Measurements from ENCODE around the gene HBEGF. TPM values are rescaled to one million over a fixed set of nuclear protein-coding genes. Genes with fewer than 3 reads are reported as not detected.
A peak's percentile ranks its signal among the peaks of the same experiment; 100 is the strongest.
"Not testable (repeated sequence)": the region's sequence is repeated elsewhere in the genome, so short reads cannot be mapped to it uniquely, and the experiment has no call there.

The HBEGF gene
- total RNA-seq, 1 experiment from 2014 or later = 40.1 TPM

DNA sequence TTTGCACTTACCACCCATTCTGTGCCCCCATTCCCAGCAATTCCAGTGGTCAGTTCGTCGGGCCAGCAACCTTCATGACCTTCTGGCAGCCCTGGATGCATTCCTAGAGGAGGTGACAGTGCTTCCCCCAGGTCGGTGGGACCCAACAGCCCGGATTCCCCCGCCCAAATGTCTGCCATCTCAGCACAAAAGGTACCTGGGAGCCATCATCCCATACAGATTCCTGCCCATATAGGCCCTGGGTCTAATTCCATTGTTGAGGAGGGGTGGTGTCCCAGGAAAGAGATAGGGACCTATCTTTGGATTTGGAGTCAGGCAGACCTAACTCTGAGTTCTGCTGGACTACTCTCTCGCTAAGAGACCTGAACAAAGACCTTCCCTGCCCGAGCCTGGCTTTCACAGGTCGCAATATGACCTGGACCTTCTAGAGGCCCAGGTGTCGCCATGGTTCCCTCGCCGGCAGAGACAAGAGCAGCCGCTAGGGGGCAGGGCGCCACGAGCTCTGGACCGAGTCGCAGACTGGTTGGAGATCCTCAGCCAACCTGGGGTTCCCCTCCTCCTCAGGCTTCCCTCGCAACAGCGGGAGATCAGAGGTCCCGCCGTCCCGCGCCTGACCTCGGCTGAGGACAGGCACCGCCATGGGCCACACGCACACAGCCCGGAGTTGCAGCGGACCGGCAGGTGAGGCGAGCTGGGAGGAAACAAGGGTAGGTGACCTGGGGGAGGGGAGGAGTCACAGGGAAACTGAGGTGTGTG lies 16.6 kb upstream of the HBEGF start:
- in situ Hi-C loops (cut with HindIII; ENCODE audit: low sequenced_read_pairs) = no loop called here
- DNase-seq (ENCODE audit: low spot score) = peak; percentile 77

DNA sequence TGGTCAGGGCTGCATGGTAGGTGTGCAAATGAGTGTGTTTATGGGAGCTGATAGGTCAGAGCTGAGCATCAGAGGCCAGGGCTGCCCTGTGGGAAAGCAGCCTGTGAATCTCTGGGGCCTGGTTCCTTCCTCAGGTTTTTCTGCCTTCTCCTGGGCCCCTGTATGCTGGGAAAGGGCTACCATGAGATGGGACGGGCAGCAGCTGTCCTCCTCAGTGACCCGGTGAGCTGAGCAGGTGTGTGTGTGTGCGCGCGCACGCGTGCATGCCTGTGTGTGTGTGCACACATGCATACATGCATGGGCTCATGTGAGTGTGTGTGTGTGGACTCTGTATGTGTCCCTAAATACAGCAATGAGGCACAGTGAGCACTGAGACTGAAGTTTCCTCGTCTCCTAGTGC lies 15.9 kb upstream of the HBEGF start:
- DNase-seq (ENCODE audit: low spot score) = no peak
- in situ Hi-C loops (cut with HindIII; ENCODE audit: low sequenced_read_pairs) = no loop called here

DNA sequence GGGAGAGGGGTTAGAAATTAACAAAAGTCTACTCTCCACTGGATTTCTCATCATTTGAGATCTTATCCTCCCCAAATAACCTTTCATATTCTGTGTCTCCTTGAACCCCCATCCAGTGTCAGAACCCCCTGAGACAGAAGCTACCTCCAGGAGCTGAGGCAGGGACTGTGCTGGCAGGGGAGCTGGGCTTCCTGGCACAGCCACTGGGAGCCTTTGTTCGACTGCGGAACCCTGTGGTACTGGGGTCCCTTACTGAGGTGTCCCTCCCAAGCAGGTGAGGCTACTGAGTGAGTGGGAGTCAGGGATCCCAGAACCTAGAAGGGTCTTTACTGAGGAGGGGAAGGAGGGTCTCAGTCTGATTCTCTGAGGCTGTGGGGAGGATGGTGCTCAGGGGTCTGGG lies 15.5 kb upstream of the HBEGF start:
- DNase-seq (ENCODE audit: low spot score) = no peak
- in situ Hi-C loops (cut with HindIII; ENCODE audit: low sequenced_read_pairs) = no loop called here

DNA sequence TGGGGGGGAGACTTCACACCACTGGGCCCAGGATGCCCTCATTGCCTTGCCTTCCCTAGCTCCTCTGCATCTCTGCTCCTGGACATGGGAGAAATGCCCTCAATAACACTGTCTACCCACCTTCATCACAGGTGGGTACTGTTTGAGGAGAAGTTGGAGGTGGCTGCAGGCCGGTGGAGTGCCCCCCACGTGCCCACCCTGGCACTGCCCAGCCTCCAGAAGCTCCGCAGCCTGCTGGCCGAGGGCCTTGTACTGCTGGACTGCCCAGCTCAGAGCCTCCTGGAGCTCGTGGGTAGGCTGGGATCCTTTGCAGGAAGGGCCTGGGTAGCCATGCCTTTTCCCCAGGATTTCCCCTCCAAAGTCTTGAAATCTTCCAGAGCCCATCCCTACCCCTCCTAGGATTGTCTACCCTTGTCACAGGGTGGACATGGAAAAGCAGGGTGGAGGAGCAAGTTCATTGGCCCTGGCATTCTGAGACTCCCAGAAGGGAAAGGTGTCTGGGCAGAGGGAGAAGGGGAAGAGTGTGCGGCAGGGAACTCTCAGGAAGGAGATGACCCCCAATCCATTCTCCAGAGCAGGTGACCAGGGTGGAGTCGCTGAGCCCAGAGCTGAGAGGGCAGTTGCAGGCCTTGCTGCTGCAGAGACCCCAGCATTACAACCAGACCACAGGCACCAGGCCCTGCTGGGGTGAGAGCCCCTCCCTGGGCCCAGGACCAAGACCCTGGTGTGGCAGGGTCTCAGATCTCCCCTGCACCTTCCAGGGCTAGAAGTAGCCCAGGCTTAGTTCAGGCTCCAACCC lies 14.5 kb upstream of the HBEGF start:
- no peak for DNase-seq (ENCODE audit: low spot score)
- in situ Hi-C loops (cut with HindIII; ENCODE audit: low sequenced_read_pairs) = no loop called here

DNA sequence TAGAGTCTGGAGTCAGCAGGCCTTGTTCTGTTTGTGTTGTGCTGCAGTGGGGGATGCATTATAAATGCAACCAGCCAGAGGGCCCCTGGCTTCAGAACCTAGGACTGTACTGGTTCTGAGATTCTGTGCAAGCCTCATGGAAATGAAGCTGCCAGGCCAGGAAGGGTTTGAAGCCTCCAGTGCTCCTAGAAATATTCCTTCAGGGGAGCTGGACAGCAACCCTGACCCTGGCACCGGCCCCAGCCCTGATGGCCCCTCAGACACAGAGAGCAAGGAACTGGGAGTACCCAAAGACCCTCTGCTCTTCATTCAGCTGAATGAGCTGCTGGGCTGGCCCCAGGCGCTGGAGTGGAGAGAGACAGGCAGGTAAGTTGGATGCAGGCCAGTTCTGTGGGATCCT lies 13.7 kb upstream of the HBEGF start, which contains the start of gene SLC4A9:
TSS of gene SLC4A9 (plus strand) at position 94 of the 400 bp plus-strand sequence. CDS start at position 137, 43 bp downstream.
- DNase-seq (ENCODE audit: low spot score) = no peak
- in situ Hi-C loops (cut with HindIII; ENCODE audit: low sequenced_read_pairs) = no loop called here

DNA sequence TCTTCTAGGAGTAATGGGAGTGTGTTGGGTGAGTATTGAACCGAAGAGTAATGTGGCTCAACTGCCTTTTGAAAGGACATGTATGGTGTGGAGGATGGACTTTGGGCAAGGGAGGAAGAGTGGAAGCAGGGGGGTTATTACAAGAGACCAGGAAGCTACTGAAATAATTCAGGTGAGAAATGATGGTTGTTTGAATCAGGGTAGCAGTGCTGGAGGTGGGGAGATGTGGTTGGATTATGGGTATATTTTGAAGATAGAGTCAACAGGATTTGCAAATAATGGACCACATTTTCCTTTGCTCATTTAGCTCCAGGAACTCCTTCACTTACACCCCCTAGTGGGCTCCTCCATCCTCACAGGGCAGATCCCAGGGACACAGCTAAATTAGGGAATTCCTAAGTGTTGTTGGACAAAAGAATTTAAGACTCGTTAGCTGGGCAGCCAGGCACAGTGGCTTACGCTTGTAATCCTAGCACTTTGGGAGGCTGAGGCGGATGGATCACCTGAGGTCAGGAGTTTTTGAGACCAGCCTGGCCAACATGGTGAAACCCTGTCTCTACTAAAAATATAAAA lies 12.4 kb upstream of the HBEGF start:
- in situ Hi-C loops (cut with HindIII; ENCODE audit: low sequenced_read_pairs) = no loop called here
- DNase-seq (ENCODE audit: low spot score) = peak; percentile 34

DNA sequence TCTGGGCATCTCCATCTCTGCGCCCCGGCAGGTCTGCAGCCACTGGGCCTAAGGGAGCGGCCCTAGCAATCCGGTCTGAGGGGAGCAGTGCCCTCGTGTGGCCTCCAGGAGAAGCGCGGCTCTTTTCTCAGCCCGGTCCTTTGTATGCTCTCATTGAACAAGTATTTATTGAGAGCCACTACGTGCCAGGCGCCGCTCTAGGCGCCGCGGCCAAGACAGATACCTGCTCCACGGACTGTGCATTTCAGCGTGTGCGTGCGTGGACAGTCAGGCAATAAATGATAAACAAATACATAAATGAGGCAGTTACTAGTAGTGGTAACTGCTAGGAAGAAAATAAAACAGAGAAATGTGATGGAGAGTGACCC lies 11.3 kb upstream of the HBEGF start:
- peak; percentile 94 for DNase-seq (ENCODE audit: low spot score)
- in situ Hi-C loops (cut with HindIII; ENCODE audit: low sequenced_read_pairs) = no loop called here

DNA sequence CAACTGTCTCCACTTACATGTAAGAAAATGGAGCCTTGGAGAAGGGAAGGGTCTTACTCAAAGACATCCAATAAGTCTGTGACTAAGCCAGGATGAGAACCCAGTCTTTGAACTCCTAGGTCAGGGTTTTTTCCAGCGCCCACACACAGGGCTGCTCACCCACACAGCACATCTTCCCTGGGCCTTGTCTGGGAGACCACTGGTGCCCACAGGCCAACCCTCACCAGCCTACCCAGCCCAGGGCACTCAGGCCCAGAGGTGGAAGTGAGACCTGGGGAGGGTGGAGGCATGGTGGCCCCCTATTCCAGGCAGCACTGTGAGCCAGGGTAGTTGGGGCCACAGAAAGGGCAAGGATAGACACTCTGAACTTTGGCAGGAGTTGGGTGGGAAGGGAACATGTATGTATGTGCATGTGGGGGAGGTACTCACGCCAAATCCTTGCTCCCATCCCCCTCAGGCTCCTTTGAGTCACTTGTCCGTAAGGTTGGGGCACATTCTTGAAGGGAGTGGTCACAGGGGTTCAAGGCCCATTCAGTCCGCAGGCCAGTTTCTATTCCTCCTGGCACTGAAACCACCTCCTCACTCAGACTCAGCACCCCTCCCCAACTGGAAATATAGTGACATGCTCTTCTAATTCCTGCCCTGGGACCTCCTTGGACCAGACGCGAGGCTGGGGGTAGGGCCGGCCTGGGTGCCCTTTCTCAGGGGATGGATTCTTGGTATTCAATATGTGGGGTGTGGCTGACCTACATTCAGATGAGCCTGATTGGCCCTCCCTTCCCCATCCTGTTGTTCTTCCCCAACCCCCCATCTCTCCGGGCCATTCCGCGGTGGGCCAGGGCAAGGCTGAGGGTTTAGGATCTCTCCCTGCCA lies 10.7 kb upstream of the HBEGF start:
- in situ Hi-C loops (cut with HindIII; ENCODE audit: low sequenced_read_pairs) = no loop called here
- no peak for DNase-seq (ENCODE audit: low spot score)

DNA sequence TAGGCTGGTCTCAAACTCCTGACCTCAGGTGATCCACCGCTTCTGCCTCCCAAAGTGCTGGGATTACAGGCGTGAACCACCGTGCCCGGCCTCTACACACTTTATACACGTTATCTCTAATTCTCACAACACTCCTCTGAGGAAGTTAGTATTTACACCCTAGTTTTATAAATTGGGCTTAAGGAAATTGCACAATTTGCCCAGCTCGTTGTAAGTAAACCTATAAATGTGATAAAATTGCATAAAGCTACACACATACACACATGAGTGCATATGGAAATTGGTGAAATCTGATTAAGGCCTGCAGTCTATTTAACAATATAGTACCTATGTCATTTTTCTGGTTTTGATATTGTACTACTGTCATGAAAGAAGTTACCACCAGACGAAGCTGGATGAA lies 9.1 kb upstream of the HBEGF start:
- in situ Hi-C loops (cut with HindIII; ENCODE audit: low sequenced_read_pairs) = no loop called here
- DNase-seq (ENCODE audit: low spot score) = no peak

DNA sequence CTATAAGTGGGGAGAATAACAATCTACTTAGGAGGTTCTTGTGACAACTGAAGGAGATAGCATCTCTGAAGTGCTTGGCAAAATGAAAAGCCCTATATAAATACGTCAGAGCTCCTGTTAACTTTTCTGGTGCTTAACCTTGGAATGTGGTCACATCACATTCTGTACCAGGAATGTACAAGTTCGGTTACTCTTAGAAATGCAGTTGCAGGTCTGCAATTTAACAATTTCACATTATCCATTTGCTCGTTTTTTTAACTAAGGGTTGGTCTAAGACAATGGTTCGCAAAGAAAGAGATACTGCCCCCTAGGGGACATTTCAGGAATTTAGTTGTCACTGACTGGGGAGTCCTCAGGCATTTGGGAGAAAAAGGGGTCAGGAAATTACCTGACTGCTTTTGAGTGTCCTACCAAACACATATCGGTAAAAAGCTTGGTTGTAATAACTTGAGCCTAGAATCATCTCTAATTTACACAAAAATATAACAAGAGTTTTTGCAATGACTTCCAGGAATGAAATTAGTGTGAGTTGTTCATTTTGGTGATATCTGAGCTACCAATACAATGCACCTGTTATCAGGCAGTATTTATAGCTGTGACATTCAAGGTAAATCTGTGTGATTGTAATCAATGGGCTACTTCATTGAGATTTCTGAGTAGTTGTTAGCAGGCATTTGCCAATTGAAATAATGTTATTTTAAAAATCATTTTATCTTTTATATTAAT lies 5.4 kb upstream of the HBEGF start:
- peak; percentile 86 for DNase-seq (ENCODE audit: low spot score)
- in situ Hi-C loops (cut with HindIII; ENCODE audit: low sequenced_read_pairs) = no loop called here

DNA sequence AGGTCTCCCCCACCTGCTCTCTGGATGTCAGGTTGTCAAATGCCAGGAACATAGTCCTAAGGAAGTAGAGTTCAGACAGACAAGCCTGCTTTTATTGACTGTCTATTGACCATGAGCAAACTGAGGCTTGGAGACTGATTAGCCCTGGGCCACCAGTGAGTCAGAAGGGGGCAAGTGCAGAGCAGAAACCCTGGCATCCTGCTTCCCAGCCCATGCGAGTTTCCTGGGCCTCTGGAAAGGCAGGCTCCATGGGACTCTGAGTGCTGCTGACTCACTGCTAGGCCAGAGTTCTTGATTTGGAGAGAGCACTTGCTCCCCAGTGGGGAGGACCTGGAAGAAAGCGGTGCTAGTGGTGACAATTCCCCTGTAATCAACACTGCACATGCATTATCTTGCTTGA lies 2.8 kb upstream of the HBEGF start:
- DNase-seq (ENCODE audit: low spot score) = no peak
- in situ Hi-C loops (cut with HindIII; ENCODE audit: low sequenced_read_pairs) = no loop called here

DNA sequence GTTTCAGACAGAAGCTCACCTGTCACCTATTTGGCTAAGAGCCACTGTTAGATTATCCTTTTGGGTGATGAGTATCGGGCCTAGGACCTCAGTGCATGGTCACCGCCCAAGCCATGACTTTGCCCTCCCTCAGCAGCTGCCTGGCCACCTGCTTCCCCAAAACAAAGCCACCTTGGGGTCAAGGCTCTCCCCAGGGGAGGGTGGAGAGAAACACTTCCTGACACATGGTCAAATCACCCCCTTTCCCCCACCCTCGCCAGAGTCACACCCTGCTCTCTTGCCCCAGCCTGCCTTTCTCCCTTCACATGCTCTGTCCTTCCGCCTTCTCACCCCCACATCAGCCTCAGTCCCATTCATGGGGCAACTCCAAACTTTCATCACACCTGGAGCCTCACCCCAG lies 1.7 kb upstream of the HBEGF start:
- in situ Hi-C loops (cut with HindIII; ENCODE audit: low sequenced_read_pairs) = no loop called here
- DNase-seq (ENCODE audit: low spot score) = no peak

DNA sequence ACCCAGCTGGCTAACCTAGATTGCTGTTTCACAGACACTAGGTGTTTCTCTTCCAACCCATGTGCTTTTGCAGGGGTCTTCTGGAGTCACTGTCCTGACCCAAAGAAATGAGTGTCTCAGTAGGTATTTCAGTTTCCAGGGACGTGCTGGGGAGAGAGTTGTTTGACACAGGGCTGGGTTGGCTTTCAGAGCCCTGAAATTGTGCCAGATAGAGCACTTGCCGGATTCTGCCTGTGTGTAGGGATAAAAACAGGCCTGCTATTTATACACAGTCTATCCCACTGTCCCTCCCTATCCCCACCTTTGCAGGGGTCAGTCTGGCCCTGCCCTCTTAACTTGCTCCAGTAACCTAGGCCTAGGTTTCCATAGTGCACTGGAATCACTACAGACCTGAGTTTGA lies 957 bp upstream of the HBEGF start:
- no peak for DNase-seq (ENCODE audit: low spot score)
- in situ Hi-C loops (cut with HindIII; ENCODE audit: low sequenced_read_pairs) = no loop called here

DNA sequence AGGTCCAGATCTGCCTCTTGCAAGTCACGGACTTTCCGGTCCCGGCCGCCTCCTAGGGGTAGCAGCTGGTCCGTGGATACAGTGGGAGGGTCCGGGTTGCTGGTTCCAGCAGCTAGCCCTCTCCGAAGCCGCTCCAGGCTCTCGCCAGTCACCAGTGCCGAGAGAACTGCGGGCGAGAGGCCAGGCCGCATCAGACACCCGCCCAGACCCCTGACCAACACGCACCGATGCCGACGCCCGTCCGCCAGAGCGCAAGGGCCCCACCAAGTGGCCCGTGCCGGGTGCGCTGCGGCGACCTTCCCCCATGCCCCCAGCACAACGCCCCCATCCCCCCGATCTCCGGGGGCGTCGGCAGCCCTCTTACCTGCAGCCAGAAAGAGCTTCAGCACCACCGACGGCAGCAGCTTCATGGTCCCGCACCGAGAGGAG lies 470 bp downstream of the HBEGF start:
- in situ Hi-C loops (cut with HindIII; ENCODE audit: low sequenced_read_pairs) = no loop called here
- peak; percentile 55 for DNase-seq (ENCODE audit: low spot score)

DNA sequence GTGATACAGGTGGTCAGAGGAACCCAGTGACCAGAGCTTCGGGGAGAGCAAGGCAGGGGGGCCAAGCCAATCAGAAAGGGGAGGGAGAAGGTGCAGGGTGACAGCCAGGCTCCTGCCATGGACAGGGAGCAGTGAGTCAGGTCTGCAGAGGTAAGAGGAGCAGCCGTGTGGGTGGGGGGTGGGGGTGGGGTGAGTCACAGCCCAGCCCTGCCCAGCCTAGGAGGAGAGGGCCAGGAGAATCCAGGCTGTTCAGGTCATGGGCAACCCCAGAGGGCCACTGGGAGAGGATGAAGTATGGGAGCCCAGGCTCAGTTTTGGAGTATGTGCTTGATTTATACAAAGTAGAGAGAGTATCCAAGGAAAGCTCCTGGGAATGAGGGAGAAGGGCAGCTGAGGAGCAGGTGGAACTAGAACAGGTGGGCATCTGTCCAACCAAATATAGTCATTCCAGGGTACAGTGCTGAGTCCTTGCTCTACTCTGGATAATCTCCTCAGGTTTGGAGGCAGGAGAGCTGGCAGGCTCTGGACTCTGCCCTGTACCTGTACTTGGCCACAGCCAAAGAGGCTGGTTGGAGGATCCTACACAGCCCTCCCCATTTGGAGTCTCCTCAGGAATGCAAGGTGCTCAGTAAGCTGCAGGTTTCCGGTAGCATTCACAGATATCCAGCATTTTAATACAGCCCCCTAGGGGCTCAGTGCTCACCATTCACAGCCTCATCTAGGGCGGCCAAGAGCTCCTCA lies 1.6 kb downstream of the HBEGF start:
- in situ Hi-C loops (cut with HindIII; ENCODE audit: low sequenced_read_pairs) = no loop called here
- DNase-seq (ENCODE audit: low spot score) = peak; percentile 68

DNA sequence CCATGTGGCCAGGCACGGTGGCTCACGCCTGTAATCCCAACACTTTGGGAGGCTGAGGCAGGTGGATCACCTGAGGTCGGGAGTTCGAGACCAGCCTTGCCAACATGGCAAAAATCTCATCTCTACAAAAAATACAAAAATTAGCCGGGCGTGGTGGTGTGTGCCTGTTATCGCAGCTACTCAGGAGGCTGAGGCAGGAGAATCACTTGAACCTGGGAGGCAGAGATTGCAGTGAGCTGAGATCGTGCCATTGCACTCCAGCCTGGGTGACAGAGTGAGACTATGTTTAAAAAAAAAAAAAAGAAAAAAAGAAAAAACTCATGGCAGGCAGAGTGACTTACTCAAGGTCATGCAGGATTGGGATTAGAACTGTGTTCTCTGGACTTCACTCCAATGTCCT lies 2.6 kb downstream of the HBEGF start:
- in situ Hi-C loops (cut with HindIII; ENCODE audit: low sequenced_read_pairs); DNase-seq (ENCODE audit: low spot score): not testable (repeated sequence)

DNA sequence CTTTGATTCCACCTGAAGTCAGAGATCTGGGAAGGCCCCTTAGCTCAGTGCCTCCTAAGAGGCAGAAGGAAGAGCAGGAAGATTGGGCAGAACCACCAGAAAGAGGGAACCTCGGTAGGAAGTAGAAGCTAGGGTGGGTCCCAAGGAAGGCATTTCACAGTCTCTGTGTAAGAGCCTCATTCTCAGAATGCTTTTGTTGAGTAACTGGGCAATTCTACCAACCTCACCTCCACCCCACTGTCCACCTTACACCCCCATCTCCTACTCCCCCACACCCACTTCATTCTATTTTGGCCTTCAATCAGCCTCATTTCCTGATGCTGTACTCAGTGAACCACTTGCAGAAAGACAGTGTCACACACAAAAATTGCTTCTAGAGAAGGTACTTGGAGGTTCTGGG lies 3.5 kb downstream of the HBEGF start:
- in situ Hi-C loops (cut with HindIII; ENCODE audit: low sequenced_read_pairs) = no loop called here
- DNase-seq (ENCODE audit: low spot score) = no peak

DNA sequence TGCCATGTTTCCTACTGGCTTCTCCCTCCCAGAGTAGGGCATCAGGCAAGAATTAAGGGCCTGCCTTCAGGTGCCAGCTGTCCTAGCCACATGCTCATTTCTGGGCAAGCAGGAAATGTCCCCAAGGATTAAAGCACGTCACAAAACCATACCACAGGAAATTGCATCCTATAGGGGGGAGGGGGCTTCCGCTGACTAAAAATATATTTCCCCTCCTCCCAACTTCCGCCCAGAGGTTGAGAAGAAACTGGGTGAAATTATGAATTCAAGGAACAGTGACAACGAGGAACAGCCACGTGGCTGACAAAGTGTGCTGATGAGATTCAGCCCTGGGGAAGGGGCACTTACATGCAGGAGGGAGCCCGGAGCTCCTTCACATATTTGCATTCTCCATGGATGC lies 4.1 kb downstream of the HBEGF start:
- no peak for DNase-seq (ENCODE audit: low spot score)
- in situ Hi-C loops (cut with HindIII; ENCODE audit: low sequenced_read_pairs) = no loop called here
